H1 (cell line): ENCODE measurements around the gene LHX2. TPM values are rescaled to one million over a fixed set of nuclear protein-coding genes. Genes with fewer than 3 reads are reported as not detected.

Experiments
- CTCF ChIA-PET: fragments of 300-600 bp; sonication (Branson Sonifier 250); formaldehyde crosslinking; loops from one replicate; lab custom pipeline; 2021; ENCODE audit not compliant: partially characterized antibody; lab: Charles Lee
- POLR2A ChIA-PET: fragments of 300-600 bp; sonication (Branson Sonifier 250); formaldehyde crosslinking; loops from one replicate; lab custom pipeline; 2021; ENCODE audit warnings: inconsistent platforms; ENCODE audit not compliant: partially characterized antibody; lab: Charles Lee
- DNase-seq, 2 experiments: peaks; one replicate each; pipeline versions ENCODE4 v3.0.0 to v3.0.0-alpha.2; 2010 to 2022; ENCODE audit warnings: low spot score in 2 of 2, low read depth in 1 of 2, mixed read lengths in 1 of 2
- FAIRE-seq: peaks from 2 replicates; lab custom pipeline; 2011; peaks lifted over from hg19 to GRCh38; lab: Jason Lieb, UNC
- H2AFZ ChIP-seq: 2 replicates; pipeline ENCODE4 v1.8.1; 2012; ENCODE audit warnings: low read length, inconsistent platforms
- H2AK5ac ChIP-seq: 2 replicates; pipeline ENCODE4 v1.6.1; 2013; ENCODE audit warnings: low read depth, low read length
- H2BK120ac ChIP-seq: replicated peaks from 2 replicates; pipeline ENCODE3; 2013; ENCODE audit warnings: low read depth, low read length, inconsistent platforms
- H2BK12ac ChIP-seq: 2 replicates; pipeline ENCODE4 v1.6.1; 2013; ENCODE audit warnings: low read depth, low read length
- H2BK15ac ChIP-seq: 2 replicates; pipeline ENCODE4 v1.6.1; 2013; ENCODE audit warnings: low read length
- H2BK20ac ChIP-seq: 2 replicates; pipeline ENCODE4 v1.6.1; 2013; ENCODE audit warnings: low read length
- H2BK5ac ChIP-seq: 2 replicates; pipeline ENCODE4 v1.6.1; 2013; ENCODE audit warnings: low read depth, low read length
- H3K14ac ChIP-seq: 2 replicates; pipeline ENCODE4 v1.6.1; 2013; ENCODE audit warnings: inconsistent platforms; ENCODE audit not compliant: insufficient read length
- H3K18ac ChIP-seq: 2 replicates; pipeline ENCODE4 v1.6.1; 2013; ENCODE audit warnings: low read length; ENCODE audit errors: extremely low read depth
- H3K23ac ChIP-seq: 2 replicates; pipeline ENCODE4 v1.6.1; 2013; ENCODE audit warnings: inconsistent platforms; ENCODE audit not compliant: insufficient read length
- H3K23me2 ChIP-seq: 2 replicates; pipeline ENCODE4 v1.6.1; 2013; ENCODE audit warnings: low read depth, low read length
- H3K27ac ChIP-seq: 2 replicates; pipeline ENCODE4 v1.6.1; 2011; ENCODE audit warnings: low read depth, low read length, inconsistent platforms
- H3K27me3 ChIP-seq, 4 experiments: replicated peaks in 1 of 4; 1 replicate in 1 of 4; 2 replicates in 3 of 4; pipeline versions ENCODE4 v1.6.1 to v1.8.1; 2011 to 2013; ENCODE audit warnings: low read length in 3 of 4, mild to moderate bottlenecking in 3 of 4, inconsistent platforms in 2 of 4, mixed read lengths in 2 of 4, moderate library complexity in 1 of 4; ENCODE audit not compliant: control insufficient read depth in 3 of 4, insufficient read depth in 3 of 4; ENCODE audit errors: extremely low read depth in 1 of 4
- H3K36me3 ChIP-seq, 4 experiments: 2 replicates each; pipeline versions ENCODE4 v1.6.1 to v1.8.1; 2011 to 2013; ENCODE audit warnings: mild to moderate bottlenecking in 4 of 4, low read length in 3 of 4, moderate library complexity in 2 of 4, control low read depth in 1 of 4, inconsistent platforms in 1 of 4; ENCODE audit not compliant: insufficient read depth in 4 of 4, control insufficient read depth in 2 of 4
- H3K4ac ChIP-seq: replicated peaks from 2 replicates; pipeline ENCODE3; 2013; ENCODE audit warnings: low read length, low read depth, mixed read lengths, inconsistent platforms; ENCODE audit not compliant: insufficient read length
- H3K4me1 ChIP-seq, 4 experiments: replicated peaks in 1 of 4; 1 replicate in 1 of 4; 2 replicates in 3 of 4; pipeline versions ENCODE4 v1.6.1 to v1.8.1; 2011 to 2013; ENCODE audit warnings: low read length in 3 of 4, inconsistent platforms in 2 of 4, mixed read lengths in 1 of 4; ENCODE audit not compliant: insufficient read depth in 4 of 4, control insufficient read depth in 3 of 4
- H3K4me2 ChIP-seq, 2 experiments: 2 replicates each; pipeline versions ENCODE4 v1.6.1 to v1.8.1; 2011 to 2013; ENCODE audit warnings: low read depth in 2 of 2, low read length in 2 of 2, control low read depth in 1 of 2, inconsistent platforms in 1 of 2, mild to moderate bottlenecking in 1 of 2; ENCODE audit not compliant: insufficient read depth in 1 of 2
- H3K4me3 ChIP-seq, 4 experiments: fragments of 200-600, 300-600 bp in 1 of 4; sonication (generic), shearing (Covaris generic), sonication (Bioruptor Twin) in 1 of 4; 2 replicates each; pipeline versions ENCODE4 v1.5.1 to v1.8.1; 2011 to 2016; ENCODE audit warnings: low read length in 4 of 4, low read depth in 3 of 4, control low read depth in 2 of 4, inconsistent platforms in 2 of 4, mild to moderate bottlenecking in 2 of 4, mixed read lengths in 1 of 4, moderate library complexity in 1 of 4; ENCODE audit not compliant: insufficient read depth in 2 of 4; ENCODE audit errors: extremely low read depth in 1 of 4
- H3K56ac ChIP-seq: replicated peaks from 2 replicates; pipeline ENCODE3; 2013; ENCODE audit warnings: low read depth, mild to moderate bottlenecking, mixed read lengths, low read length, inconsistent platforms; ENCODE audit not compliant: insufficient read length
- H3K79me1 ChIP-seq: 2 replicates; pipeline ENCODE4 v1.6.1; 2013; ENCODE audit warnings: low read depth, low read length, control low read depth
- H3K79me2 ChIP-seq, 2 experiments: 2 replicates each; pipeline versions ENCODE4 v1.6.1 to v1.8.1; 2012 to 2013; ENCODE audit warnings: low read length in 2 of 2, mild to moderate bottlenecking in 2 of 2, inconsistent platforms in 1 of 2; ENCODE audit not compliant: insufficient read depth in 2 of 2, control insufficient read depth in 1 of 2
- H3K9ac ChIP-seq, 4 experiments: replicated peaks in 1 of 4; 1 replicate in 1 of 4; 2 replicates in 3 of 4; pipeline versions ENCODE4 v1.6.1 to v1.8.1; 2011 to 2013; ENCODE audit warnings: low read depth in 3 of 4, low read length in 3 of 4, control low read depth in 2 of 4, mild to moderate bottlenecking in 2 of 4, moderate library complexity in 2 of 4, inconsistent platforms in 1 of 4; ENCODE audit errors: extremely low read depth in 1 of 4
- H3K9me3 ChIP-seq, 2 experiments: 2 replicates each; pipeline versions ENCODE4 v1.6.1 to v1.8.1; 2012 to 2013; ENCODE audit warnings: mild to moderate bottlenecking in 2 of 2, moderate library complexity in 2 of 2, control low read depth in 1 of 2, inconsistent platforms in 1 of 2, low read depth in 1 of 2, low read length in 1 of 2, mixed read lengths in 1 of 2; ENCODE audit not compliant: insufficient read depth in 2 of 2
- H4K20me1 ChIP-seq, 2 experiments: replicated peaks in 1 of 2; 2 replicates each; pipeline versions ENCODE3 to v1.8.1; 2011 to 2013; ENCODE audit warnings: inconsistent platforms in 2 of 2, low read length in 2 of 2, mild to moderate bottlenecking in 1 of 2; ENCODE audit not compliant: insufficient read depth in 2 of 2, control insufficient read depth in 1 of 2
- H4K5ac ChIP-seq: 2 replicates; pipeline ENCODE4 v1.6.1; 2013; ENCODE audit warnings: low read length, low read depth, mixed read lengths, inconsistent platforms; ENCODE audit not compliant: insufficient read length
- H4K8ac ChIP-seq: 2 replicates; pipeline ENCODE4 v1.8.0; 2013; ENCODE audit warnings: mild to moderate bottlenecking, moderate library complexity, low read length, inconsistent platforms; ENCODE audit not compliant: insufficient read depth; ENCODE audit errors: extremely low read depth
- H4K91ac ChIP-seq: replicated peaks from 2 replicates; pipeline ENCODE3; 2013; ENCODE audit warnings: low read length, mixed read lengths, inconsistent platforms; ENCODE audit not compliant: insufficient read length
- EZH2 ChIP-seq: fragments of 200-600 bp; sonication (generic); IDR thresholded peaks from 2 replicates; pipeline ENCODE4 v1.7.1; 2012; ENCODE audit warnings: low read depth, mild to moderate bottlenecking, moderate library complexity, low read length, inconsistent platforms; ENCODE audit not compliant: severe bottlenecking
- MAFK ChIP-seq: IDR thresholded peaks from 2 replicates; pipeline ENCODE4 v1.6.1; 2012; ENCODE audit warnings: low read depth, mild to moderate bottlenecking, improper control_type of control experiment, low read length
- SUZ12 ChIP-seq: fragments of 200-600 bp; sonication (generic); IDR thresholded peaks from 2 replicates; pipeline ENCODE4 v1.6.1; 2012; ENCODE audit warnings: mild to moderate bottlenecking, inconsistent platforms, low read length, moderate library complexity, mixed read lengths
- WGBS, 2 experiments: shearing (Covaris generic) in 1 of 2; methylation state at CpG; one replicate each; pipeline versions ENCODE4 v1.1.6 to v1.1.7; 2013 to 2015; ENCODE audit warnings: low lambda C conversion rate in 2 of 2, mixed read lengths in 2 of 2, inconsistent platforms in 1 of 2, low coverage in 1 of 2, missing lambda C conversion rate in 1 of 2; ENCODE audit not compliant: insufficient replicate concordance in 2 of 2, insufficient coverage in 1 of 2, insufficient read length in 1 of 2; ENCODE audit errors: extremely low coverage in 1 of 2, missing lambda C conversion rate in 1 of 2; 5-methylcytosine and 5-hydroxymethylcytosine counted together
- polyA plus RNA-seq, 7 experiments: library from polyadenylated mRNA; depleted of rRNA in 3 of 7; stranded (reverse) in 5 of 7; unstranded in 2 of 7; fragments of >200 nt in 5 of 7; fragments of 200-250 nt in 2 of 7; gene quantifications; 1 replicate in 5 of 7; 2 replicates in 1 of 7; 4 replicates in 1 of 7; pipeline versions ENCODE4 v1.2.1 to v1.2.3, GENCODE V29; 2011 to 2013; ENCODE audit warnings: missing spikeins in 2 of 7, mixed read lengths in 2 of 7
- total RNA-seq: library from RNA; stranded (reverse); fragmentation: NEBNext Ultra II Directional; extraction: Animal tissue kit (Norgen Biotek cat#: 25700); gene quantifications from 2 replicates; pipeline ENCODE4 v1.2.1, GENCODE V29; 2021

Gene LHX2
- total and polyA plus RNA-seq, 2 of the 8 experiments (the other 6 are each of a cell fraction or from before 2014, with no cell fraction given): 0.11 to 0.86 TPM

DNA sequence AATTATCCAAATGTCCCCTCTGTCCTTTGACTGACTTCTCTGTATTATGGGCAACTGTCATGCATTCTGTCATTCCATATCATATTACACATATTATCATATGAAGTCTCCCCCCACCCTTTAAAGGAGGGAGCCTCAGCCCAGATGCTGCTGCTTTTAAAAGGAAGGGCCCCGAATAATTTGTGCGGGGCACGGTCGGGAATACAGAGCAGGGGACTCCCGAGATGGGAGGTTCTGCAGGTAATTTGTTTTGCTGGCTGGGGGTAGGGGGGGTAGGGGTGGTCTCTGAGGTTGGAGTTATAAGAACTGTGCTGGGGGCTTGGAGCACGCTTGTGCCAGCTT is 10.1 kb upstream of the LHX2 start:
- Histone ChIP-seq H2AK5ac (no peak overlapping the region), H3K27me3 (peaks cover 89 to 94% (median 93%) of the 10 kb centered on the region in 4 experiments), H2BK5ac (no peak overlapping the region), H4K20me1 (peaks cover 2 to 36% of the 10 kb centered on the region in 2 experiments), H3K4me1 (peaks cover 8 to 29% (median 13%) of the 10 kb centered on the region in 4 experiments), H3K56ac (no peak overlapping the region), H3K23me2 (peaks cover 2% of the 10 kb centered on the region; the same call in 1 of the 2 replicates), H3K9ac (no peak overlapping the region), H3K36me3 (no peaks in the 10 kb centered on the region; a peak in 1 of 8 replicates), H4K91ac (no peak overlapping the region), H2BK12ac (no peak overlapping the region), H2BK15ac (no peak overlapping the region), H3K4me3 (no peak overlapping the region), H2AFZ (no peak overlapping the region), H3K79me1 (no peaks in the 10 kb centered on the region), H4K5ac (no peak overlapping the region), H2BK120ac (no peak overlapping the region), H4K8ac (no peak overlapping the region), H3K4ac (no peak overlapping the region), H3K4me2 (no peak overlapping the region), H3K27ac (no peak overlapping the region), H3K18ac (no peak overlapping the region), H3K23ac (no peak overlapping the region), H3K9me3 (no peaks in the 10 kb centered on the region), H2BK20ac (no peak overlapping the region), H3K14ac (no peak overlapping the region), H3K79me2 (no peaks in the 10 kb centered on the region)
- DNase-seq: no peak
- ChIA-PET CTCF (interaction anchor here (2.7 kb wide), 1 partner anchor 21 kb away, joined by 6 read pairs; no protein-coding TSS in a partner anchor), POLR2A (interaction anchor here (1.0 kb wide), 1 partner anchor 21 kb away, joined by 3 read pairs; no protein-coding TSS in a partner anchor)
- WGBS, 2 experiments: 5% methylated on average over 6 of the region's 6 CpGs; no CpG with 5 or more reads in 1 of the 2 experiments
- no peak for FAIRE-seq
- TF ChIP-seq SUZ12: peak; percentile 43
- no peak for TF ChIP-seq MAFK
- TF ChIP-seq EZH2: peak; percentile 68
